ENCODE measurements around the gene SMARCAD1.

SMARCAD1 gene

DNA sequence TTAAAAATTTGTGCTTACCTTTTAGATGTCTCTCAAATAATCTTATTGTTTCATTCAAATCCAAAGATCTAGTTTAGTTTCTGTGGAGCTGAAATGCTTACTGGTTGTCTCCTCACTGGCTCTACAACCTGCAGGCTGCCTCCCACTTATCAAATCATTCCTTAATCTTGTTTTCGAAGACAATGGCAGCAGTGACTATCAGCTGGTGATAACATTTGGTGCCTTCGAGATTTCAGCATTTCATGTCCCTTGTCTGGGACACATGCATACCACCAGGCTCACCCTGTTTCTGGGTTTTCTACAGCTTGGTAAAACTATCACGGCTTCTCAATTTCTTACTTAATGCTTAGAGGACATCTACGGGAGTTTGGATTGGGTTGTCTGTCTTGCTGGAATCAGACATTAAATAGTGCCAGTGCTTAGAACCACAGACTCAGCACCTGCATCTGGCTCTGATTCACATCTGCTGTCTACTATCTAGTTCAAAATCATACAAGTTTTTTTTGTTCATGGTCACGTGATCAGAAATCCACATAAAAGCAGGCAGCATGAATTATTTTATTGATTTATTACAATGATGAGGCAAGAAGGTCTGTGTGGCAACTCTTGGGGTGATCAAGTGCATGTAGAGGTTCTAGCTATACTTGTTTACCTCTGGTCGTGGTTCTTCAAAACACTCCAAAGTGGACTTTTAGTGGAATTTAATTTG lies 32.0 kb upstream of the SMARCAD1 start (continued):
- TF ChIP-seq, protein P1, sequence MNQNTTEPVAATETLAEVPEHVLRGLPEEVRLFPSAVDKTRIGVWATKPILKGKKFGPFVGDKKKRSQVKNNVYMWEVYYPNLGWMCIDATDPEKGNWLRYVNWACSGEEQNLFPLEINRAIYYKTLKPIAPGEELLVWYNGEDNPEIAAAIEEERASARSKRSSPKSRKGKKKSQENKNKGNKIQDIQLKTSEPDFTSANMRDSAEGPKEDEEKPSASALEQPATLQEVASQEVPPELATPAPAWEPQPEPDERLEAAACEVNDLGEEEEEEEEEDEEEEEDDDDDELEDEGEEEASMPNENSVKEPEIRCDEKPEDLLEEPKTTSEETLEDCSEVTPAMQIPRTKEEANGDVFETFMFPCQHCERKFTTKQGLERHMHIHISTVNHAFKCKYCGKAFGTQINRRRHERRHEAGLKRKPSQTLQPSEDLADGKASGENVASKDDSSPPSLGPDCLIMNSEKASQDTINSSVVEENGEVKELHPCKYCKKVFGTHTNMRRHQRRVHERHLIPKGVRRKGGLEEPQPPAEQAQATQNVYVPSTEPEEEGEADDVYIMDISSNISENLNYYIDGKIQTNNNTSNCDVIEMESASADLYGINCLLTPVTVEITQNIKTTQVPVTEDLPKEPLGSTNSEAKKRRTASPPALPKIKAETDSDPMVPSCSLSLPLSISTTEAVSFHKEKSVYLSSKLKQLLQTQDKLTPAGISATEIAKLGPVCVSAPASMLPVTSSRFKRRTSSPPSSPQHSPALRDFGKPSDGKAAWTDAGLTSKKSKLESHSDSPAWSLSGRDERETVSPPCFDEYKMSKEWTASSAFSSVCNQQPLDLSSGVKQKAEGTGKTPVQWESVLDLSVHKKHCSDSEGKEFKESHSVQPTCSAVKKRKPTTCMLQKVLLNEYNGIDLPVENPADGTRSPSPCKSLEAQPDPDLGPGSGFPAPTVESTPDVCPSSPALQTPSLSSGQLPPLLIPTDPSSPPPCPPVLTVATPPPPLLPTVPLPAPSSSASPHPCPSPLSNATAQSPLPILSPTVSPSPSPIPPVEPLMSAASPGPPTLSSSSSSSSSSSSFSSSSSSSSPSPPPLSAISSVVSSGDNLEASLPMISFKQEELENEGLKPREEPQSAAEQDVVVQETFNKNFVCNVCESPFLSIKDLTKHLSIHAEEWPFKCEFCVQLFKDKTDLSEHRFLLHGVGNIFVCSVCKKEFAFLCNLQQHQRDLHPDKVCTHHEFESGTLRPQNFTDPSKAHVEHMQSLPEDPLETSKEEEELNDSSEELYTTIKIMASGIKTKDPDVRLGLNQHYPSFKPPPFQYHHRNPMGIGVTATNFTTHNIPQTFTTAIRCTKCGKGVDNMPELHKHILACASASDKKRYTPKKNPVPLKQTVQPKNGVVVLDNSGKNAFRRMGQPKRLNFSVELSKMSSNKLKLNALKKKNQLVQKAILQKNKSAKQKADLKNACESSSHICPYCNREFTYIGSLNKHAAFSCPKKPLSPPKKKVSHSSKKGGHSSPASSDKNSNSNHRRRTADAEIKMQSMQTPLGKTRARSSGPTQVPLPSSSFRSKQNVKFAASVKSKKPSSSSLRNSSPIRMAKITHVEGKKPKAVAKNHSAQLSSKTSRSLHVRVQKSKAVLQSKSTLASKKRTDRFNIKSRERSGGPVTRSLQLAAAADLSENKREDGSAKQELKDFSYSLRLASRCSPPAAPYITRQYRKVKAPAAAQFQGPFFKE (tag by site-specific recombination; IDR thresholded peaks at IDR 0.05; ENCODE audit: borderline replicate concordance): no peak
- TF ChIP-seq, protein P2, sequence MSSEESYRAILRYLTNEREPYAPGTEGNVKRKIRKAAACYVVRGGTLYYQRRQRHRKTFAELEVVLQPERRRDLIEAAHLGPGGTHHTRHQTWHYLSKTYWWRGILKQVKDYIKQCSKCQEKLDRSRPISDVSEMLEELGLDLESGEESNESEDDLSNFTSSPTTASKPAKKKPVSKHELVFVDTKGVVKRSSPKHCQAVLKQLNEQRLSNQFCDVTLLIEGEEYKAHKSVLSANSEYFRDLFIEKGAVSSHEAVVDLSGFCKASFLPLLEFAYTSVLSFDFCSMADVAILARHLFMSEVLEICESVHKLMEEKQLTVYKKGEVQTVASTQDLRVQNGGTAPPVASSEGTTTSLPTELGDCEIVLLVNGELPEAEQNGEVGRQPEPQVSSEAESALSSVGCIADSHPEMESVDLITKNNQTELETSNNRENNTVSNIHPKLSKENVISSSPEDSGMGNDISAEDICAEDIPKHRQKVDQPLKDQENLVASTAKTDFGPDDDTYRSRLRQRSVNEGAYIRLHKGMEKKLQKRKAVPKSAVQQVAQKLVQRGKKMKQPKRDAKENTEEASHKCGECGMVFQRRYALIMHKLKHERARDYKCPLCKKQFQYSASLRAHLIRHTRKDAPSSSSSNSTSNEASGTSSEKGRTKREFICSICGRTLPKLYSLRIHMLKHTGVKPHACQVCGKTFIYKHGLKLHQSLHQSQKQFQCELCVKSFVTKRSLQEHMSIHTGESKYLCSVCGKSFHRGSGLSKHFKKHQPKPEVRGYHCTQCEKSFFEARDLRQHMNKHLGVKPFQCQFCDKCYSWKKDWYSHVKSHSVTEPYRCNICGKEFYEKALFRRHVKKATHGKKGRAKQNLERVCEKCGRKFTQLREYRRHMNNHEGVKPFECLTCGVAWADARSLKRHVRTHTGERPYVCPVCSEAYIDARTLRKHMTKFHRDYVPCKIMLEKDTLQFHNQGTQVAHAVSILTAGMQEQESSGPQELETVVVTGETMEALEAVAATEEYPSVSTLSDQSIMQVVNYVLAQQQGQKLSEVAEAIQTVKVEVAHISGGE (tag by site-specific recombination; conservative IDR thresholded peaks at IDR 0.05; ENCODE audit: low read depth): no peak
- no peak for TF ChIP-seq GLI2 (tag by site-specific recombination; IDR thresholded peaks at IDR 0.05; ENCODE audit: borderline replicate concordance, low read depth)

DNA sequence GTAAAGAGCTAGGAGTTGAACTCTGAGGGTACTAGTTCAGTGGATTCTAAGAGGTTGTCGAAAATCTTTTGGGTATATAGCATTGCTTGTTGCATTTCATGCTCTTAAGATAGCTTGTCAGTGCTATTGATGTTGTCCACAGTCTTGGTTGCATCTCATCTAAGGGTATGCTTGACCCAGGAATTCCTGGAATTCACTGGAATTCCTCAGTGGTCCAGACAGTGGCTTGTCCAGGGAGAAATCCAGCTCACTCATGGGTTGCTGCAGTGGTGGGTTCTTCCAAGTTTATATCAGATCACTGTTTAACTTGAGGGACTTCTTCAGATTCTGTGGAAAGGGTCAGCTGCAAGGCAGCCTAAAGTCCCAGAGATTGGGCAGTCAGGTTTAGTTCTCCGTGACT lies 29.8 kb upstream of the SMARCAD1 start:
- TF ChIP-seq EGR2 (tag by site-specific recombination; IDR thresholded peaks at IDR 0.05; ENCODE audit: low read depth) (no peak), ZNF48 (tag by site-specific recombination; IDR thresholded peaks at IDR 0.05) (no peak), SETDB1 (IDR thresholded peaks at IDR 0.05; ENCODE audit: insufficient read length, low read length) (no peak), ZNF549 (tag by site-specific recombination; IDR thresholded peaks at IDR 0.05) (no peak), ZNF514 (tag by site-specific recombination; IDR thresholded peaks at IDR 0.05) (no peak), ZXDB (tag by site-specific recombination; IDR thresholded peaks at IDR 0.05) (no peak), ZFP37 (tag by site-specific recombination; IDR thresholded peaks at IDR 0.05) (no peak)
- TF ChIP-seq, protein P3, sequence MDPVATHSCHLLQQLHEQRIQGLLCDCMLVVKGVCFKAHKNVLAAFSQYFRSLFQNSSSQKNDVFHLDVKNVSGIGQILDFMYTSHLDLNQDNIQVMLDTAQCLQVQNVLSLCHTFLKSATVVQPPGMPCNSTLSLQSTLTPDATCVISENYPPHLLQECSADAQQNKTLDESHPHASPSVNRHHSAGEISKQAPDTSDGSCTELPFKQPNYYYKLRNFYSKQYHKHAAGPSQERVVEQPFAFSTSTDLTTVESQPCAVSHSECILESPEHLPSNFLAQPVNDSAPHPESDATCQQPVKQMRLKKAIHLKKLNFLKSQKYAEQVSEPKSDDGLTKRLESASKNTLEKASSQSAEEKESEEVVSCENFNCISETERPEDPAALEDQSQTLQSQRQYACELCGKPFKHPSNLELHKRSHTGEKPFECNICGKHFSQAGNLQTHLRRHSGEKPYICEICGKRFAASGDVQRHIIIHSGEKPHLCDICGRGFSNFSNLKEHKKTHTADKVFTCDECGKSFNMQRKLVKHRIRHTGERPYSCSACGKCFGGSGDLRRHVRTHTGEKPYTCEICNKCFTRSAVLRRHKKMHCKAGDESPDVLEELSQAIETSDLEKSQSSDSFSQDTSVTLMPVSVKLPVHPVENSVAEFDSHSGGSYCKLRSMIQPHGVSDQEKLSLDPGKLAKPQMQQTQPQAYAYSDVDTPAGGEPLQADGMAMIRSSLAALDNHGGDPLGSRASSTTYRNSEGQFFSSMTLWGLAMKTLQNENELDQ (tag by site-specific recombination; IDR thresholded peaks at IDR 0.05; ENCODE audit: low read depth): no peak
- TF ChIP-seq, protein P4, sequence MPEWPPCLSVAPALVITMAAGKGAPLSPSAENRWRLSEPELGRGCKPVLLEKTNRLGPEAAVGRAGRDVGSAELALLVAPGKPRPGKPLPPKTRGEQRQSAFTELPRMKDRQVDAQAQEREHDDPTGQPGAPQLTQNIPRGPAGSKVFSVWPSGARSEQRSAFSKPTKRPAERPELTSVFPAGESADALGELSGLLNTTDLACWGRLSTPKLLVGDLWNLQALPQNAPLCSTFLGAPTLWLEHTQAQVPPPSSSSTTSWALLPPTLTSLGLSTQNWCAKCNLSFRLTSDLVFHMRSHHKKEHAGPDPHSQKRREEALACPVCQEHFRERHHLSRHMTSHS (tag by site-specific recombination; IDR thresholded peaks at IDR 0.05): no peak
- no peaks in the 10 kb centered on the region for H3K9me3 ChIP-seq (ENCODE audit: control insufficient read depth, insufficient read depth, low read depth, low read length)
- H3K36me3 ChIP-seq (ENCODE audit: control insufficient read depth in 2 of 2, insufficient read depth in 1 of 2, low read length in 2 of 2): no peaks in the 10 kb centered on the region
- no peaks in the 10 kb centered on the region for H3K4me1 ChIP-seq (ENCODE audit: control insufficient read depth, insufficient read depth, low read length)
- no peak overlapping the region for H3K27ac ChIP-seq (ENCODE audit: extremely low read depth, low read depth, low read length)
- H3K4me3 ChIP-seq (ENCODE audit: low read depth, low read length): no peak overlapping the region
- ChIA-PET POLR2A (no interaction called here), CTCF (no interaction called here)
